A673 (cell line): ENCODE results near the gene DAB1. TPM values are rescaled to one million over a fixed set of nuclear protein-coding genes. Genes with fewer than 3 reads are reported as not detected.

Source experiments
- BruUV-seq: library from RNA; stranded (reverse); fragments of 400-500 nt; replicated peaks from 2 replicates; lab custom pipeline; 2021; lab: Mats Ljungman, UMichigan
- CTCF ChIA-PET: fragments of 300-600 bp; sonication (Branson Sonifier 250); formaldehyde crosslinking; loops from one replicate; lab custom pipeline; 2022; ENCODE audit warnings: antibody characterized with exemption; lab: Charles Lee
- POLR2A ChIA-PET: fragments of 300-600 bp; sonication (Branson Sonifier 250); formaldehyde crosslinking; loops from one replicate; lab custom pipeline; 2022; ENCODE audit warnings: antibody characterized with exemption; ENCODE audit not compliant: low non-redundant PET; lab: Charles Lee
- DNase-seq: peaks from one replicate; pipeline ENCODE4 v3.0.0-alpha.2; 2015; ENCODE audit warnings: low spot score
- H3K27ac ChIP-seq: fragments of 200-600 bp; sonication (generic); 2 replicates; pipeline ENCODE4 v1.5.1; 2016; ENCODE audit warnings: mixed run types, low read depth, mild to moderate bottlenecking, mixed read lengths, antibody characterized with exemption, low read length; ENCODE audit not compliant: poor library complexity, severe bottlenecking
- H3K27me3 ChIP-seq: fragments of 200-600 bp; sonication (generic); replicated peaks from 2 replicates; pipeline ENCODE4 v1.6.1; 2017; ENCODE audit warnings: mixed run types, low read depth, mild to moderate bottlenecking, mixed read lengths, antibody characterized with exemption, low read length; ENCODE audit not compliant: insufficient read depth, poor library complexity
- H3K36me3 ChIP-seq: fragments of 200-600 bp; sonication (generic); 2 replicates; pipeline ENCODE4 v1.6.1; 2016; ENCODE audit warnings: mixed run types, mild to moderate bottlenecking, mixed read lengths, antibody characterized with exemption, low read length; ENCODE audit not compliant: insufficient read depth, poor library complexity, severe bottlenecking
- H3K4me1 ChIP-seq: fragments of 200-600 bp; sonication (generic); 2 replicates; pipeline ENCODE4 v1.6.1; 2017; ENCODE audit warnings: mixed run types, mild to moderate bottlenecking, mixed read lengths, antibody characterized with exemption, low read length; ENCODE audit not compliant: insufficient read depth, poor library complexity, severe bottlenecking
- H3K4me3 ChIP-seq: fragments of 200-600 bp; sonication (generic); 2 replicates; pipeline ENCODE4 v1.5.1; 2016; ENCODE audit warnings: low read depth, mixed run types, mild to moderate bottlenecking, mixed read lengths, low read length; ENCODE audit not compliant: poor library complexity, severe bottlenecking
- H3K9me3 ChIP-seq: fragments of 200-600 bp; sonication (generic); 2 replicates; pipeline ENCODE4 v1.6.1; 2016; ENCODE audit warnings: mixed run types, low read depth, mild to moderate bottlenecking, mixed read lengths, antibody characterized with exemption, low read length; ENCODE audit not compliant: poor library complexity, severe bottlenecking
- EZH2 ChIP-seq: fragments of 200-600 bp; sonication (generic); IDR thresholded peaks from 2 replicates; pipeline ENCODE4 v1.6.1; 2017; ENCODE audit warnings: borderline replicate concordance, low read depth, mild to moderate bottlenecking, mixed read lengths, antibody characterized with exemption, low read length; ENCODE audit not compliant: poor library complexity, severe bottlenecking
- intact Hi-C: fragments of 100-400 bp; cut with micrococcal nuclease; formaldehyde crosslinking; loops from one replicate; pipeline ENCODE4 v1.10.0; 2022; ENCODE audit not compliant: unreplicated experiment
- total RNA-seq: library from RNA; stranded (reverse); gene quantifications from 2 replicates; pipeline ENCODE4 v1.2.3, GENCODE V29; 2021
- TF ChIP-seq, protein P1 (sequence below): fragments of 300-800, 200-600 bp; sonication (generic); conservative IDR thresholded peaks from 2 replicates; pipeline ENCODE4 v1.5.1; 2017; ENCODE audit warnings: low read depth, mild to moderate bottlenecking, antibody characterized with exemption, low read length, moderate library complexity, mixed read lengths

DAB1 gene
- total RNA-seq, 1 experiment from 2014 or later, result 112 TPM

DNA sequence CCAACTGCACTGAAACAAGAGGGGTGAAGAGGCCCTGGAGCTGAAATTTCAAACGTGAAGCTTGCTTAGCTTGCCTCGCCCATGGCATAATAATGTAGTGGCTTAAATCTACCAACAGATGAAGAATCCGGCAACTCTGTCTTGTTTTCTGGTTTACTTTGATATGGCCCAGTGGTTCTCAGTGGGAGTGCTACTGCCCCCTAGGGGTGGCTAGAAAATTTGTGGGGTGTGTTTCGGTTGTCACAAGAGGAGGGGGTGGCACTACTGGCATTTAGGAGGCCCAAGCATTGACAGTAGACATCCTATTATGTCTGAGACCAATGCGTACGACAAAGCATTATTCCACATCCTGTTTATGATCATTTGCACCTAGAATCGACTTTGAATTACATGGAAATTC is 406.1 kb downstream of the DAB1 start:
- Histone ChIP-seq H3K27me3 (no peaks in the 10 kb centered on the region), H3K4me3 (no peak overlapping the region), H3K27ac (no peak overlapping the region), H3K9me3 (no peaks in the 10 kb centered on the region), H3K4me1 (no peaks in the 10 kb centered on the region), H3K36me3 (peaks cover 24% of the 10 kb centered on the region)
- TF ChIP-seq EZH2, result no peak
- TF ChIP-seq, protein P1, sequence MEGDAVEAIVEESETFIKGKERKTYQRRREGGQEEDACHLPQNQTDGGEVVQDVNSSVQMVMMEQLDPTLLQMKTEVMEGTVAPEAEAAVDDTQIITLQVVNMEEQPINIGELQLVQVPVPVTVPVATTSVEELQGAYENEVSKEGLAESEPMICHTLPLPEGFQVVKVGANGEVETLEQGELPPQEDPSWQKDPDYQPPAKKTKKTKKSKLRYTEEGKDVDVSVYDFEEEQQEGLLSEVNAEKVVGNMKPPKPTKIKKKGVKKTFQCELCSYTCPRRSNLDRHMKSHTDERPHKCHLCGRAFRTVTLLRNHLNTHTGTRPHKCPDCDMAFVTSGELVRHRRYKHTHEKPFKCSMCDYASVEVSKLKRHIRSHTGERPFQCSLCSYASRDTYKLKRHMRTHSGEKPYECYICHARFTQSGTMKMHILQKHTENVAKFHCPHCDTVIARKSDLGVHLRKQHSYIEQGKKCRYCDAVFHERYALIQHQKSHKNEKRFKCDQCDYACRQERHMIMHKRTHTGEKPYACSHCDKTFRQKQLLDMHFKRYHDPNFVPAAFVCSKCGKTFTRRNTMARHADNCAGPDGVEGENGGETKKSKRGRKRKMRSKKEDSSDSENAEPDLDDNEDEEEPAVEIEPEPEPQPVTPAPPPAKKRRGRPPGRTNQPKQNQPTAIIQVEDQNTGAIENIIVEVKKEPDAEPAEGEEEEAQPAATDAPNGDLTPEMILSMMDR, result peak; percentile 75
- ChIA-PET CTCF (no interaction called here), POLR2A (no interaction called here)
- BruUV-seq, result no TSS peak
- peak; percentile 48 for DNase-seq
- intact Hi-C loops, result no loop called here

DNA sequence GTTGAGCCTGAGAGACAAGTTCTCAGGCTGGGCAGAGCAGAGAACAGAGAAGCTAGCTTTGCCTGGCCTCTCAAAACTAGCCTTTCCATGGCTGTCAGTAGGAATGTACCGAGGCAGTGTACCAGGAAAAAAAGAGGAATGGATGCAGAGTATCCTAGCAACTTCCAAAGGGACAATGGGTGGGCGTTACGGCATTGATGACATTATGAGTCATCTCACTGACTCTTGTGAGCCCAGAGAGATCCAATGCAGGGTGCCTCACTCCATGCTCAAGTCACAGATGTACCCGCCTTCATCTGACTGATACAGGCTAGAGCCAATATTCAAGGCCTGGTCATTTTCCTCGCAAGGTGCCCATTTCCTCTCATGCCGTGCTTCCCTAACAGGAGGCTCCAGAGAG is 406.7 kb downstream of the DAB1 start:
- no peak overlapping the region for H3K4me3 ChIP-seq
- intact Hi-C loops, result no loop called here
- no peaks in the 10 kb centered on the region for H3K4me1 ChIP-seq
- CTCF ChIA-PET, result no interaction called here
- no TSS peak for BruUV-seq
- no peak for DNase-seq
- no peaks in the 10 kb centered on the region for H3K27me3 ChIP-seq
- TF ChIP-seq, protein P1, result no peak
- TF ChIP-seq EZH2, result no peak
- H3K27ac ChIP-seq, result no peak overlapping the region
- no peaks in the 10 kb centered on the region for H3K9me3 ChIP-seq
- peaks cover 24% of the 10 kb centered on the region for H3K36me3 ChIP-seq
- POLR2A ChIA-PET, result no interaction called here

DNA sequence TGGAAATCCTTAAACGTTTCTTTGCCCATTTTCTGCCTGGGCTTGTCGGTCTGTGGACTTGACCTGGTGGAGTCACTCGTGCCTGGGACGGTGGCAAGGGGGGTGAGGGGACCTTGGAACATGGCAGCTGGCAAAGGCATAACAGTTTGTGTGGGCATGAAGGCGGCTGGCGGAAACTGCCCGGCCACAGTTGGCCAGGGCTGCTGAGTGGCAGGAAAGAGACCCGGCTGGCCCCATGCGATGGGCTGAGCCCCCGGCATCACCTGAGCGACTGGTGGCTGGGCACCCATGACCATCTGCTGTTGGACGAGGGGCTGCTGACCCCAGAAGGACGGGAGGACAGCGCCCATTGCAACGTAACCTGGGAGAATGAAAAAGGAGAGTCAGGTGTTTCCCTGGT is 408.8 kb downstream of the DAB1 start:
- no peaks in the 10 kb centered on the region for H3K27me3 ChIP-seq
- no peaks in the 10 kb centered on the region for H3K9me3 ChIP-seq
- ChIA-PET POLR2A (no interaction called here), CTCF (no interaction called here)
- H3K4me1 ChIP-seq, result no peaks in the 10 kb centered on the region
- DNase-seq, result no peak
- H3K4me3 ChIP-seq, result no peak overlapping the region
- no peak for TF ChIP-seq EZH2
- TF ChIP-seq, protein P1, result no peak
- peaks cover 37% of the 10 kb centered on the region for H3K36me3 ChIP-seq
- no TSS peak for BruUV-seq
- H3K27ac ChIP-seq, result no peak overlapping the region
- intact Hi-C loops, result no loop called here
